Measurements from ENCODE around the gene SLC51B. TPM values are rescaled to one million over a fixed set of nuclear protein-coding genes. Genes with fewer than 3 reads are reported as not detected.

SLC51B gene
- total and polyA plus RNA-seq, 10 donors: 0.09 TPM; not detected in 9

DNA sequence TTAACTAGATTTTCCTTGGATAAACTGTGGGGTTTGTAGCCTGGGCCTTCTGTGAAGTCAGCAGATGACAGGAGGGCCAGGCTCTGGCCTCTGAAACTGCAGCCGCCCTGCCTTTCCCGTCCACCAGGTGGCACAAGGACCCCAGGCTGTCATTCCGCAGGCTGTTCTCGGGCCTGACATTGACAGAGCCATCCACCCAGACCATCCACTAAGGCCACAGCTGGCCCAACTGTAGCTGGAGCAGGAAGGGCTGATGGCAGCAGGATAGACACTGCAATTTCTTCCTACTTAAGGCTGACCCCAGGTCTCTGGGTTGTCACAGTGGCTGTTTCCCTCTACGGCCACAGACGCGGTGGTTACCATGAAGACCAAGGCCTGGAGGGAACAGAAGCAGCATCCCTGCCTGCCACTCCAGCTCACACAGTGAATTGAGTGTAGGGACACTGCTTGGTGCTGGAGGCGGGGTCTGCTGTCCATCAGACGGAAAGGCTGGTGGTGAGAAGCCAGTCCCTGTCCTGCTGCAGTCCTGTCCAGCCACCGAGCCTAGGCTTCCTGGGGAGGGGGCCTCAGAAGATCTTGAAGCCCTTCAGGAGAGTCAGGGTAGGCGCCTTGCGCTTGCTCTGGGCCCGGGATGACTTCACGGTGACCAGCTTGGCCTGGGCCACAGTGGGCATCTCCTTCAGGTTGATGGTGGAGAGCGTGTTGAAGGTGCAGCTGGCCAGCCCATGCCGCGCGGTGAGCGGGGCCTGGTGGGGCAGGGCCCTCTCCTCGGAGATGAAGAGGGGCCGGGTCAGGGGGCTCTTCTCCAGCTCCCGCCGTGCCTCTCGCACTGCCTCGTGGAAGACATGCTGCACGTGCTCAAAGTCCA, 9.4 kb downstream of the SLC51B start:
- Histone ChIP-seq H3K9me3 (no peaks in the 10 kb centered on the region), H3K27me3 (replicated peaks in 1 of 7) (no peaks in the 10 kb centered on the region), H3K36me3 (peaks cover 0 to 16% (median 0%) of the 10 kb centered on the region in 6 donors), H3K27ac (peak overlapping the region in 3 of 8 donors; percentile 3 to 14 (median 9)), H3K4me3 (no peak overlapping the region), H3K4me1 (peaks cover 8 to 21% (median 10%) of the 10 kb centered on the region in 6 donors)
- peak; percentile 87 for DNase-seq
- TF ChIP-seq POLR2AphosphoS5 (IDR thresholded peaks at IDR 0.05) (peak; percentile 37 to 64 (median 47)), POLR2A (IDR thresholded peaks at IDR 0.05) (no peak)
- TF ChIP-seq, protein P1, sequence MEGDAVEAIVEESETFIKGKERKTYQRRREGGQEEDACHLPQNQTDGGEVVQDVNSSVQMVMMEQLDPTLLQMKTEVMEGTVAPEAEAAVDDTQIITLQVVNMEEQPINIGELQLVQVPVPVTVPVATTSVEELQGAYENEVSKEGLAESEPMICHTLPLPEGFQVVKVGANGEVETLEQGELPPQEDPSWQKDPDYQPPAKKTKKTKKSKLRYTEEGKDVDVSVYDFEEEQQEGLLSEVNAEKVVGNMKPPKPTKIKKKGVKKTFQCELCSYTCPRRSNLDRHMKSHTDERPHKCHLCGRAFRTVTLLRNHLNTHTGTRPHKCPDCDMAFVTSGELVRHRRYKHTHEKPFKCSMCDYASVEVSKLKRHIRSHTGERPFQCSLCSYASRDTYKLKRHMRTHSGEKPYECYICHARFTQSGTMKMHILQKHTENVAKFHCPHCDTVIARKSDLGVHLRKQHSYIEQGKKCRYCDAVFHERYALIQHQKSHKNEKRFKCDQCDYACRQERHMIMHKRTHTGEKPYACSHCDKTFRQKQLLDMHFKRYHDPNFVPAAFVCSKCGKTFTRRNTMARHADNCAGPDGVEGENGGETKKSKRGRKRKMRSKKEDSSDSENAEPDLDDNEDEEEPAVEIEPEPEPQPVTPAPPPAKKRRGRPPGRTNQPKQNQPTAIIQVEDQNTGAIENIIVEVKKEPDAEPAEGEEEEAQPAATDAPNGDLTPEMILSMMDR (IDR thresholded peaks at IDR 0.05 in 8 of 11, conservative IDR thresholded peaks at IDR 0.05 in 3 of 11): peak; percentile 60 to 93 (median 86)
- intact Hi-C loops (cut with DNase I; ENCODE audit: low total_unique reads): loop anchor here (10.0 kb wide), 1 partner anchor 220 kb away; no protein-coding TSS in a partner anchor
- WGBS, 5 donors: 62 to 79% (median 73%) methylated on average over 14 to 26 of the region's 26 CpGs

DNA sequence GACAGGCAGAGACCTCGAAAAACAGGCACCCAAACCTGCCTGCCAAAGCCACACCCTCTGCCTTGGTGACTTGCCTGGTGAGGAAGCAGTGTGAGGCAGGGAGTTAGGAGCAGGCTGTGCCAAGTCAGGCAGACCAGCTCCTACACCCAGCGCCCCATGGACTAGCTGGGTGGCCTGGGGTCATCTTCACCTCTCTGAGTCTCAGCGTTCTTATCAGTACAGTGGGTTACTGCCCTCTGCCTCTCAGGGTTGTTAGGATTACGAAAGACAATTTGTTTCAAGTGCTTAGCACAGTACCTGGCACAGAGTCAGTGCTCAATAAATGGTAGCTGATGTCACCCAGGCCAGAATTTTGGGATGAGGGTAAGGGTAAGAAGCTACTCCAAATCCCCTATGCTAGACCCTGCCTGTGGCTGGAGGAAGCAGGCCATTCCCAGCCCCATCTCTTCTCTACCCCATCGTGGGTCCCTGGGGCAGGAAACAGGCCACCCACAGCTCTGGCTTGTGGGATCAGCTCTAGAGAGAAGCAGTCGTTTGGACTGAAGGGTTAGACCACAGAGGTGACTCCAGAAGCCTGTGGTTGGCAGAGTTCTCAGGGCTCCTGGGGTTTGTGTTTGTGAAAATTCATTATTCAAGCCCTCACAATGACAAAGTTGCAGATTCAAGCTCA, 10.1 kb downstream of the SLC51B start:
- no peaks in the 10 kb centered on the region for H3K9me3 ChIP-seq
- peak overlapping the region in 2 of 8 donors; percentile 9 to 14 for H3K27ac ChIP-seq
- peaks cover 0 to 13% (median 2%) of the 10 kb centered on the region in 6 donors for H3K4me1 ChIP-seq
- 20 to 55% (median 47%) methylated on average over 2 to 6 of the region's 6 CpGs for WGBS, 5 donors
- no peaks in the 10 kb centered on the region for H3K27me3 ChIP-seq (replicated peaks in 1 of 7)
- peaks cover 0 to 16% (median 0%) of the 10 kb centered on the region in 6 donors for H3K36me3 ChIP-seq
- TF ChIP-seq POLR2AphosphoS5 (IDR thresholded peaks at IDR 0.05): no peak
- TF ChIP-seq, protein P1 (IDR thresholded peaks at IDR 0.05 in 8 of 11, conservative IDR thresholded peaks at IDR 0.05 in 3 of 11): no peak
- no peak for TF ChIP-seq POLR2A (IDR thresholded peaks at IDR 0.05)
- intact Hi-C loops (cut with DNase I; ENCODE audit: low total_unique reads): loop anchor here (10.0 kb wide), 1 partner anchor 219 kb away; no protein-coding TSS in a partner anchor
- H3K4me3 ChIP-seq: no peak overlapping the region
- DNase-seq: no peak

DNA sequence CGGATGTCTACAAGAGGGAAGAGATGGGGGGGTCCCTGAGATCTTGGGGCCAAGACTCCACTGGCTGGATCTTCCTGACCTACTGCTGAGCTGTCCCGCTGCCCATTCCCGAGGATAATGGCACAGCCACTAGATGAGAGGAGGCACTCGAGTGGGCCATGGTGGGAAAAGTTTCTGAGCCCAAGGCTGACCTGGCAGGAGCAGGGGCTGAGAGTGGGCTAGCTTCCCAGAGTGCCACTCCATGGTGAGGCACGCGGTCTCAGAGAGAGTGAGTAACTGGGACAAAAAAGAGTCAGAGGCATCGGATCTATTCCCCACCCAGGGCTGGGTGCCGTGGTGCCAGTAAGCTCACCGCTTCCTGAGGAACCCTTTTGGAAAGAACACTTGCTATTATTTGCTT, 10.9 kb downstream of the SLC51B start:
- intact Hi-C loops (cut with DNase I; ENCODE audit: low total_unique reads): loop anchor here (10.0 kb wide), 1 partner anchor 219 kb away; no protein-coding TSS in a partner anchor
- Histone ChIP-seq H3K27me3 (replicated peaks in 1 of 7) (no peaks in the 10 kb centered on the region), H3K4me3 (no peak overlapping the region), H3K36me3 (peaks cover 0 to 16% (median 0%) of the 10 kb centered on the region in 6 donors), H3K4me1 (peaks cover 0 to 10% (median 0%) of the 10 kb centered on the region in 6 donors), H3K27ac (no peak overlapping the region), H3K9me3 (no peaks in the 10 kb centered on the region)
- WGBS, 5 donors: 77 to 84% (median 81%) methylated on average over 9 of the region's 9 CpGs
- TF ChIP-seq, protein P1 (IDR thresholded peaks at IDR 0.05 in 8 of 11, conservative IDR thresholded peaks at IDR 0.05 in 3 of 11): no peak
- TF ChIP-seq POLR2AphosphoS5 (IDR thresholded peaks at IDR 0.05) (no peak), POLR2A (IDR thresholded peaks at IDR 0.05) (no peak)
- no peak for DNase-seq

Data from spleen (tissue), 11 donors.